HL-60 (cell line): ENCODE measurements around the gene SHKBP1.
"Not testable (repeated sequence)": the region's sequence is repeated elsewhere in the genome, so short reads cannot be mapped to it uniquely, and the experiment has no call there.

Experiments used
- DNase-seq, 2 experiments: peaks; one replicate each; pipeline ENCODE4 v3.0.0-alpha.2; 2010 to 2020; ENCODE audit warnings: low read depth in 1 of 2, low spot score in 1 of 2
- H3K27ac ChIP-seq: fragments of 250-450 bp; sonication (Bioruptor Pico); replicated peaks from 2 replicates; pipeline ENCODE4 v1.5.1; 2020; ENCODE audit warnings: mild to moderate bottlenecking, moderate library complexity
- H3K27me3 ChIP-seq: fragments of 250-450 bp; sonication (Bioruptor Pico); 2 replicates; pipeline ENCODE4 v1.5.1; 2021; ENCODE audit warnings: mild to moderate bottlenecking, moderate library complexity; ENCODE audit not compliant: insufficient read depth, poor library complexity, severe bottlenecking
- H3K4me3 ChIP-seq: replicated peaks from 2 replicates; pipeline ENCODE4 v1.5.1; 2011; ENCODE audit warnings: mild to moderate bottlenecking, control low read depth, low read length; ENCODE audit not compliant: insufficient read depth
- CTCF ChIP-seq: IDR thresholded peaks from one replicate; pipeline ENCODE4 v1.5.1; 2011; ENCODE audit warnings: low read length, control low read depth, inconsistent platforms; ENCODE audit not compliant: insufficient read depth
- GABPA ChIP-seq: IDR thresholded peaks from 2 replicates; pipeline ENCODE4 v1.6.1; 2012; ENCODE audit warnings: low read depth
- POLR2AphosphoS5 ChIP-seq: IDR thresholded peaks from 2 replicates; pipeline ENCODE4 v1.6.1; 2012; ENCODE audit warnings: low read depth
- REST ChIP-seq: IDR thresholded peaks from 2 replicates; pipeline ENCODE4 v1.6.1; 2012; ENCODE audit warnings: low read depth; ENCODE audit not compliant: insufficient replicate concordance
- SPI1 ChIP-seq: IDR thresholded peaks from 2 replicates; pipeline ENCODE4 v1.6.1; 2012; ENCODE audit warnings: low read depth, mild to moderate bottlenecking, borderline replicate concordance

SHKBP1 gene

GRCh38 chr19:40543029-40543597, 33.6 kb upstream of the SHKBP1 start:
- TF ChIP-seq CTCF = no peak
- no peak for TF ChIP-seq SPI1
- TF ChIP-seq POLR2AphosphoS5 = no peak
- TF ChIP-seq GABPA = no peak
- no peak for TF ChIP-seq REST
- no peak overlapping the region for H3K27ac ChIP-seq
- no peak for DNase-seq
- H3K4me3 ChIP-seq = no peak overlapping the region
- no peaks in the 10 kb centered on the region for H3K27me3 ChIP-seq

DNA sequence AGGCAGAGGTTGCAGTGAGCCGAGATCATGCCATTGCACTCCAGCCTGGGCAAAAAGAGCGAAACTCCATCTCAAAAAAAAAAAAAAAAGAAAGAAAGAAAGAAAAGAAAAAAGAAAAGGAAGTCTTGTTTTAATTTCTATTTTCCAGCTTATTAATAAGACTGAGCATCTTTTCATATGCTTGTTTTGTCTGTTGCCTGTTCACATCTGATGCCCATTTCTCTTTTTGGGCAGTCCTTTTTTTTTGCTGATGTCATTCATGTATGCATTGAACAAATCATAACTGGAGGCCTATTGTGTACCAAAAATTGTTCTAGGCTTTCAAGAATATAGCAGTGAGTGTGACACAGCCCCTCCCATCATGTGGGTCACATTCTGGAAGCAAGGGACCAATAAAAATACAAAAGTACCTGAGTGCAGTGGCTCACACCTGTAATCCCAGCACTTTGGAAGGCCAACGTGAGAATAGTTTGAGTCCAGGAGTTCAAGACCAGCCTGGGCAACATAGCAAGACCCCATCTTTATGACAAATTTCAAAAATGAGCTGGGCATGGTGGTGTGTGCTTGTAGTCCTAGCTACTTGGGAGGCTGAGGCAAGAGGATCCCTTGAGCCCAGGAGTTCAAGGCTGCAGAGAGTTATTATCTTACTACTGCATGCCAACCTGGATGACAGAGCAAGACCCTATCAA, 30.4 kb upstream of the SHKBP1 start:
- H3K4me3 ChIP-seq, H3K27ac ChIP-seq, H3K27me3 ChIP-seq, DNase-seq: not testable (repeated sequence)

- not testable (repeated sequence) for H3K4me3 ChIP-seq, H3K27ac ChIP-seq, H3K27me3 ChIP-seq, DNase-seq
These were observed 29.5 kb upstream of the SHKBP1 start for GRCh38 chr19:40547190-40547589.

GRCh38 chr19:40547836-40548235, 28.8 kb upstream of the SHKBP1 start:
- no peak overlapping the region for H3K27ac ChIP-seq
- no peak for TF ChIP-seq SPI1
- no peak for TF ChIP-seq REST
- TF ChIP-seq CTCF = no peak
- TF ChIP-seq POLR2AphosphoS5 = no peak
- no peak for TF ChIP-seq GABPA
- peaks cover 9% of the 10 kb centered on the region for H3K27me3 ChIP-seq
- no peak overlapping the region for H3K4me3 ChIP-seq
- DNase-seq = no peak
